ENCODE data around the gene ACTR10. TPM values are rescaled to one million over a fixed set of nuclear protein-coding genes. Genes with fewer than 3 reads are reported as not detected.
A peak's percentile ranks its signal among the peaks of the same experiment; 100 is the strongest.

The ACTR10 gene
- total RNA-seq, 1 donor from 2014 or later, result 98.7 TPM

GRCh38 chr14:58200846-58201245 lies 897 bp downstream of the ACTR10 start:
- H3K27ac ChIP-seq (ENCODE audit: low read depth, low read length), result peak overlapping the region; percentile 96
- peaks cover 4% of the 10 kb centered on the region for H3K4me1 ChIP-seq (ENCODE audit: insufficient read depth, low read length)
- TF ChIP-seq CTCF (IDR thresholded peaks at IDR 0.05; ENCODE audit: insufficient read depth, low read depth, low read length) (no peak), EZH2 (IDR thresholded peaks at IDR 0.05; ENCODE audit: insufficient read depth, low read length) (no peak)
- Mint-ChIP-seq H3K4me3 (ENCODE audit: unreplicated experiment) (peak overlapping the region; percentile 99), H3K36me3 (ENCODE audit: low read depth, unreplicated experiment) (no peaks in the 10 kb centered on the region), H3K27me3 (ENCODE audit: low read depth, unreplicated experiment) (no peaks in the 10 kb centered on the region), H3K9me3 (ENCODE audit: unreplicated experiment) (no peaks in the 10 kb centered on the region), H3K4me1 (ENCODE audit: low read depth, unreplicated experiment) (no peaks in the 10 kb centered on the region), H3K27ac (ENCODE audit: unreplicated experiment) (peak overlapping the region; percentile 96)
- no peak for FAIRE-seq
- H2AFZ ChIP-seq (ENCODE audit: low read depth, low read length), result peak overlapping the region; percentile 81
- DNase-seq (ENCODE audit: low read depth), result peak; percentile 2
- peak overlapping the region; percentile 94 for H3K4me3 ChIP-seq (ENCODE audit: insufficient read depth, low read depth, low read length)
- H3K9me3 ChIP-seq (ENCODE audit: insufficient read depth, low read depth, low read length), result no peaks in the 10 kb centered on the region
- no peaks in the 10 kb centered on the region for H3K27me3 ChIP-seq (ENCODE audit: insufficient read depth, low read length)
- H3K79me2 ChIP-seq (ENCODE audit: insufficient read depth, low read length), result peaks cover 48% of the 10 kb centered on the region
- peaks cover 3% of the 10 kb centered on the region for H3K36me3 ChIP-seq (ENCODE audit: insufficient read depth, low read length)
- peak overlapping the region; percentile 88 for H3K4me2 ChIP-seq (ENCODE audit: low read length)
- peak overlapping the region; percentile 99 for H3K9ac ChIP-seq (ENCODE audit: low read length)
- peaks cover 5% of the 10 kb centered on the region for H4K20me1 ChIP-seq (ENCODE audit: insufficient read depth, low read length)

GRCh38 chr14:58213176-58213575 lies 13.2 kb downstream of the ACTR10 start:
- H3K9me3 ChIP-seq (ENCODE audit: insufficient read depth, low read depth, low read length), result no peaks in the 10 kb centered on the region
- H3K4me2 ChIP-seq (ENCODE audit: low read length), result no peak overlapping the region
- no peak overlapping the region for H3K4me3 Mint-ChIP-seq (ENCODE audit: unreplicated experiment)
- H3K4me3 ChIP-seq (ENCODE audit: insufficient read depth, low read depth, low read length), result no peak overlapping the region
- no peak overlapping the region for H3K27ac Mint-ChIP-seq (ENCODE audit: unreplicated experiment)
- no peak for DNase-seq (ENCODE audit: low read depth)
- TF ChIP-seq EZH2 (IDR thresholded peaks at IDR 0.05; ENCODE audit: insufficient read depth, low read length) (no peak), CTCF (IDR thresholded peaks at IDR 0.05; ENCODE audit: insufficient read depth, low read depth, low read length) (no peak)
- H3K4me1 Mint-ChIP-seq (ENCODE audit: low read depth, unreplicated experiment), result peaks cover 9% of the 10 kb centered on the region
- H3K79me2 ChIP-seq (ENCODE audit: insufficient read depth, low read length), result no peaks in the 10 kb centered on the region
- H3K4me1 ChIP-seq (ENCODE audit: insufficient read depth, low read length), result peaks cover 9% of the 10 kb centered on the region
- peaks cover 9% of the 10 kb centered on the region for H3K36me3 Mint-ChIP-seq (ENCODE audit: low read depth, unreplicated experiment)
- no peaks in the 10 kb centered on the region for H3K27me3 ChIP-seq (ENCODE audit: insufficient read depth, low read length)
- H3K9ac ChIP-seq (ENCODE audit: low read length), result no peak overlapping the region
- H4K20me1 ChIP-seq (ENCODE audit: insufficient read depth, low read length), result peaks cover 5% of the 10 kb centered on the region
- H3K9me3 Mint-ChIP-seq (ENCODE audit: unreplicated experiment), result no peaks in the 10 kb centered on the region
- no peaks in the 10 kb centered on the region for H3K27me3 Mint-ChIP-seq (ENCODE audit: low read depth, unreplicated experiment)
- peaks cover 33% of the 10 kb centered on the region for H3K36me3 ChIP-seq (ENCODE audit: insufficient read depth, low read length)
- no peak overlapping the region for H3K27ac ChIP-seq (ENCODE audit: low read depth, low read length)
- FAIRE-seq, result no peak
- H2AFZ ChIP-seq (ENCODE audit: low read depth, low read length), result no peak overlapping the region

- H3K9me3 Mint-ChIP-seq (ENCODE audit: unreplicated experiment), result no peaks in the 10 kb centered on the region
- Histone ChIP-seq H3K4me1 (ENCODE audit: insufficient read depth, low read length) (peaks cover 9% of the 10 kb centered on the region), H3K4me3 (ENCODE audit: insufficient read depth, low read depth, low read length) (no peak overlapping the region), H3K79me2 (ENCODE audit: insufficient read depth, low read length) (no peaks in the 10 kb centered on the region), H3K4me2 (ENCODE audit: low read length) (no peak overlapping the region), H3K9me3 (ENCODE audit: insufficient read depth, low read depth, low read length) (no peaks in the 10 kb centered on the region), H4K20me1 (ENCODE audit: insufficient read depth, low read length) (peaks cover 5% of the 10 kb centered on the region), H3K9ac (ENCODE audit: low read length) (no peak overlapping the region), H3K27ac (ENCODE audit: low read depth, low read length) (no peak overlapping the region), H2AFZ (ENCODE audit: low read depth, low read length) (no peak overlapping the region), H3K27me3 (ENCODE audit: insufficient read depth, low read length) (no peaks in the 10 kb centered on the region), H3K36me3 (ENCODE audit: insufficient read depth, low read length) (peaks cover 21% of the 10 kb centered on the region)
- H3K36me3 Mint-ChIP-seq (ENCODE audit: low read depth, unreplicated experiment), result peaks cover 9% of the 10 kb centered on the region
- no peak for TF ChIP-seq EZH2 (IDR thresholded peaks at IDR 0.05; ENCODE audit: insufficient read depth, low read length)
- TF ChIP-seq CTCF (IDR thresholded peaks at IDR 0.05; ENCODE audit: insufficient read depth, low read depth, low read length), result no peak
- H3K4me3 Mint-ChIP-seq (ENCODE audit: unreplicated experiment), result no peak overlapping the region
- no peaks in the 10 kb centered on the region for H3K27me3 Mint-ChIP-seq (ENCODE audit: low read depth, unreplicated experiment)
- FAIRE-seq (no peak), DNase-seq (ENCODE audit: low read depth) (no peak)
- H3K4me1 Mint-ChIP-seq (ENCODE audit: low read depth, unreplicated experiment), result peaks cover 9% of the 10 kb centered on the region
- peak overlapping the region; percentile 2 for H3K27ac Mint-ChIP-seq (ENCODE audit: unreplicated experiment)
Measured at GRCh38 chr14:58215191-58215914, 15.4 kb downstream of the ACTR10 start.
